NCI-H748 (cell line): ENCODE results near the gene ATP8B1.

Experiments
- DNase-seq: peaks from one replicate; lab custom pipeline; 2025; ENCODE audit not compliant: unreplicated experiment; lab: John Stamatoyannopoulos, UW

ATP8B1 gene

DNA sequence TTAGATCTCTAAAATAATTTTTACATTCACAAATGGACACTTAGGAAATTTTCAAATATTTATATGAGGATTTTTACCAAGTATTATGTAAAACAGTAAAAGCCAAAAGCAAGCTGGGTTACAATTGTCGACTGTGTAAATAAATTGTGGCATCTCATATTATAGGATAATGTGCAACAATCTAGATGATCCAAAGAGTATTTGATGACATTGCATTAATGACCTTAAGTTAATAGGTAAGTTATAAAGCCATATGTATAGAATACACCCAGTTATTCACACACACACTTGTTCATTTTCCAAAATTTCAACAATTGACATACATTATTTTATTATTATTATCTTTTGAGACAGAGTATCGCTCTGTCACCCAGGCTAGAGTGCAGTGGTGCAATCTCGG, 69.3 kb downstream of the ATP8B1 start:
- no peak for DNase-seq

DNA sequence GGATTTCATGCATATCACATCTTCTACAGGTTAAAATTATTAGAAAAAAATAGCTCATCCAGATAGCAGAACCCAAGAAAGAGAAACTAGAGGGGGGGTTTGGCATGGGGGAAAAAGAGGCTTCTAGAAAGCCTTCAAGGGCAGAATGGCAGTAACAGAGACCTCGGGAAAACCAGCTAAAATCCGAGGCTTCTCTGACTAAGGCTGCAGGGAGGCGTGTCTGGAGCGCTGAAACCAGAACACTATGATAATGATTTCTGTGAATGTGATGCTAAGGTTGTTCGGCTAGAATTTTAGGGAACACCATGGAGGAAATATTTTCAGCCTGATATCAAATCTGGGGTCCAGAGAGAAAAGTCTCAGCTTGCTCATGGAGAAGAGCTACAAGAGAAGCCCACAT, 73.0 kb downstream of the ATP8B1 start:
- DNase-seq, result no peak

DNA sequence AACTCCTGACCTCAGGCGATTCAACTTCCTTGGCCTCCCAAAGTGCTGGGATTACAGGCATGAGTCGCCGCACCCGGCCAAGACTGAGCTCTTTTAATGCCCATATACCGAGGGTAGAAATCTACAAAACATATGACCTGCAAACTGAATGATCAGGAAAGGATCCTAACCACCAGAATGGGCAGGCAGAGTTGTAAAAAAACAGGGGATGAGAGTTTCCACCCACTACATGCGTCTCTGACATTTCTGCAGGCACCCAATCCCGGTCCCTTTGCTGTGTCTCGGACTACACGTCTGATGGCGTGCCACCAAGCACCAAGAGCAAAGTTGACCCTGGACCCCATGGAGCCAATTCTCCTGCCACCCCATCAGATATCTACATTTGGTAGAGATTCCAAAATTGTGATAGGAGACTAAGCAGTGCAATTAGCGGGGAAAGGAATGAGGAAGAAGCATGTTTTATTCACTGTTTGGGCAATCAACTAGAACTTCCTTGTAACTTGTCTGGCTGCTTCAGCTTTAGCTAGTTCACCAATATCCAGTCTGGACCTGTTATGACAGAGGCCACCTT, 74.1 kb downstream of the ATP8B1 start:
- no peak for DNase-seq

- no peak for DNase-seq
Measured at GRCh38 chr18:57727952-57728807, 74.9 kb downstream of the ATP8B1 start.

GRCh38 chr18:57719211-57719935, 83.7 kb downstream of the ATP8B1 start:
- DNase-seq, result peak; percentile 93

- no peak for DNase-seq
Measured at GRCh38 chr18:57716549-57716948, 86.6 kb downstream of the ATP8B1 start.

DNA sequence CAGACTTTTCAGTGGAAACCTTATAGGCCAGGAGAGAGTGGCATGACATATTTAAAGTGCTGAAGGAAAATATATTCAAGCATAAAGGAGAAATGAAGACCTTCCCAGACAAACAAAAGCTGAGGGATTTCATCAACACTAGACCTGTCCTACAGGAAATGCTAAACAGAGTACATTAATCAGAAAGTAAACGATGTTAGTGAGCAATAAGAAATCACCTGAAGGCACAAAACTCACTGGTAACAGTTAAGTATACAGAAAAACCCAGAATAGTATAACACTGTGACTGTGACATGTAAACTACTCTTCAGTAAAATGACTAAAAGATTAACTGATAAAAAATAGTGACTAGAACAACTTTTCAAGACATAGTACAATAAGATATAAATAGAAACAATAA, 87.4 kb downstream of the ATP8B1 start:
- peak; percentile 47 for DNase-seq

DNA sequence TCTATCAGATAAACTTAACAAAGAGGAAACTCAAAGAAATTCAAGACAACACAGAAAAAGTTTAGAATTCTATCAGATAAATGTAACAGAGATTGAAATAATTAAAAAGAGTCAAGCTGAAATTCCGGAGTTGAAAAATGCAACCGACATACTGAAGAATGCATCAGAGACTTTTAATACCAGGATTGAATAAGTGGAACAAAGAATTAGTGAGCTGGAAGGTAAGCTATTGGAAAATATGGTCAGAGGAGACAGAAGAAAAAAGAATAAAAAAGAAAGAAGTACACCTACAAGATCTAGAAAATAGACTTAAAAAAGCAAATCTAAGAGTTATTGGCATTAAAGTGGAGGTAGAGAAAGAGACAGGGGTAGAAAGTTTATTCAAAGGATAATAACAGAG, 88.0 kb downstream of the ATP8B1 start:
- DNase-seq, result no peak

DNA sequence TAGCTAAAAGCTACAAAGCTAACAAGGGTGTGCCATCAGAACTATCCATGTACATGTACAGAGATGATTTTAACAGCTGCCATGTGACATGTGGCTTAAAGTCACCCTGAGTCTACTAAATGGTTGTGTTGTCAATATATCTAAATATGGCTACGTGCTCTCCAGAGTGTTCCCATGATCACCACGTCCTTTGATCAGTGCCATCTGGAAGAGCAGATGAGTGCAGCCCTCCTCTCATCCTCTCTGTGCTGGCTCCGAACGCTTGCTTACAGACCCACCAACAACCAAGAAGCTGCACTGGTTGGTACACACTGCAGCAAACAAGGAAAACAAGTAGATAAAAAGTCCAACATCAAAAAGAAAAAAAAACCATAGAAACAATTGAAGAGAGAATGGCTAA, 92.9 kb downstream of the ATP8B1 start:
- peak; percentile 24 for DNase-seq

- DNase-seq, result no peak
Measured at GRCh38 chr18:57709335-57709734, 93.8 kb downstream of the ATP8B1 start.

- DNase-seq, result peak; percentile 42
Measured at GRCh38 chr18:57708288-57708687, 94.8 kb downstream of the ATP8B1 start.

DNA sequence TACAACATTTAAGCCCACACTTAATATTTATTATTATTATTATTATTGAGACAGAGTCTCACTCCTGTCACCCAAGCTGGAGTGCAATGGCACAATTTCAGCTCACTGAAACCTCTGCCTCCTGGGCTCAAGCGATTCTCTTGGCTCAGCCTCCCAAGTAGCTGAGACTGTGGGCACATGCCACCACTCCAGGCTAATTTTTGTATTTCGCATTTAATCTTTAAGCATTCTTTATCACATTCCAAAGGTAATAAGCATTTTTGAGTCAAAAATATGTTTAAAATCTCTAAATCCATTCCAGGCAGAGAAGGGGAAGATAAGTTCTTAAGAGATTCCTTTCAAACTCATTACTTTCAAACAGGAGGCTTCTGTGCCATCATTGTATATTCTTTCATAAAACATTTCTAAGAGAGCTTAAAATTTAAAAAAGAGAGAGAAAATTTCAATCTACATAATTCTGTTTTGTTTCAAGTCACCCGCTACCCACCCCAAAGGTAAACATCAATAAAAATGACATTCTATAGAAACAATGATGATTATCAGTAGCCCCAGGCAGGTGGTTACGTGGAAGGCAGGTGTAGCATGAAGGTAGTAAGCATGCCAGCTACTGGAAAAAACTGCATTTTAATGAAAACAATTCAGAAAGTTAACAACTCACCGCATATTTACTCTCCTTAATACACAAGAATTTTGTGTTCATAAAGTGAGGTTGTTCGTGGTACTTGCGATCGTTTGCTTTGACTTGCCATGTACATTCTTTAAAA, 97.1 kb downstream of the ATP8B1 start:
- peak; percentile 98 for DNase-seq

GRCh38 chr18:57705011-57705410, 98.1 kb downstream of the ATP8B1 start:
- no peak for DNase-seq

GRCh38 chr18:57698571-57699276, 104.4 kb downstream of the ATP8B1 start:
- DNase-seq, result peak; percentile 19

DNA sequence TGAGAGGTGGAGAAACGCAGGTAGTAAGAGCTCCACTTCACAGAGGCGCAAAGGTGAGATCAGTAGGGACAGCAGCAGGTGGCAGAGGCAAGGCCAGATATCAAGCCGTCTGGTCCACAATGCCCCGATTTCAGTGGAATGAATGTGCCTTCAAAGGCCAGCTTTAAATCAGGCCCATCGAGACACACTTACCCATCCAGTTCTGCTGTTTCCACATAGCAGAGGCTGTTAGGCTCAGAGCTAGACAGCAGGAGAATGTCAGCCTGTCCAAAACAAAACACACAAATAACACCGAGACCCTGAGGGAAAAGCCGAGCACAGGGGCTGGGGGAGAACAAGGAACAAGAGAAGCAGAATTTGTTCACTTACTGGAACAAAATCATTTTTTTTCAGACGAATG, 105.7 kb downstream of the ATP8B1 start:
- DNase-seq, result peak; percentile 14

DNA sequence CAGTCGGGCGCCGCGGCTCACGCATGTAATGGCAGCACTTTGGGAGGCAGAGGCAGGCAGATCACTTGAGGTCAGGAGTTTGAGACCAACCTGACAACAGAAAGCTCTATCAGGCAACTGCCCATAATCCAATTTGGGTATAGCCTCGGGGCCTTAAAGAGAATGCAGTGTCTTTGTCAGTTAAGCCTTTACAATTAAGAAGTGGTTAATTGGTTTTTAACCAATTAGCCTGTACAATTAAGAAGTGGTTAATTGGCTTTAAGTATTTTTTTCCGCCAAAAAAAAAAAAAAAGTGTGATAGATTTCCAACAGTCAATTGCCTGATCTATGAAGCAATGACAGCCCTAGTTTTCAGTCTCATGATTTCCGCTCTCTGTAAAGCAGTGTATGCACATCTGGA, 106.8 kb downstream of the ATP8B1 start:
- DNase-seq, result no peak

- DNase-seq, result no peak
Measured at GRCh38 chr18:57691363-57691762, 111.8 kb downstream of the ATP8B1 start.

GRCh38 chr18:57687970-57688369, 115.1 kb downstream of the ATP8B1 start:
- DNase-seq, result no peak

DNA sequence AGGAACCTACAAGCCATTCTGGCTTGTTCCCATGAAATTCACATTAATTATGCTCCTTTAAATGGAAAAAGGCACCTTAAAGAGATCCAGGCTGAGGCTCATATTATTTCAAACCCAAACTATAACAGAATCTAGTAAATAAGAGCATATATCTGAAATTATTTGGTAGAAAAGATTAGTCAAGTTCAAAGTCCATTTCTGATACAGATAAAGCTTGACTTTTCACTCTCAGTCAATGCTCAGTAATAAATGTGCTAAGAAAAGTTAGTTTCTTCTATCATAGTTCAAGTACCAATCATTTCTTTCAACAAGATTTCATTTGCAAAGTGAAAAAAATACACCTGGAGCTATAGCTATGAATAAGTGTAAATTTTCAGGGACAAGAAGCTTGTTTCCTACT, 119.6 kb downstream of the ATP8B1 start:
- DNase-seq, result no peak
